BJ (cell line): ENCODE results near the gene HRH3. TPM values are rescaled to one million over a fixed set of nuclear protein-coding genes. Genes with fewer than 3 reads are reported as not detected.

Experiments used
- CTCF ChIA-PET: fragments of 350-600 bp; formaldehyde crosslinking; extraction: SDS; loops from one replicate; lab custom pipeline; 2021; ENCODE audit warnings: antibody characterized with exemption, inconsistent platforms; lab: Yijun Ruan, JAX
- POLR2A ChIA-PET: fragments of 300-600 bp; sonication (Branson Sonifier 250); formaldehyde crosslinking; extraction: SDS; loops from one replicate; lab custom pipeline; 2021; ENCODE audit warnings: antibody characterized with exemption; lab: Charles Lee
- DNase-seq: peaks from one replicate; pipeline ENCODE4 v3.0.0-alpha.2; 2011; ENCODE audit warnings: low read depth
- H3K27me3 ChIP-seq: 2 replicates; pipeline ENCODE4 v1.6.0; 2011; ENCODE audit warnings: low read length; ENCODE audit not compliant: control insufficient read depth, insufficient read depth
- H3K36me3 ChIP-seq: 2 replicates; pipeline ENCODE4 v1.5.1; 2011; ENCODE audit warnings: low read length; ENCODE audit not compliant: control insufficient read depth, insufficient read depth
- H3K4me3 ChIP-seq: 2 replicates; pipeline ENCODE4 v1.5.1; 2011; ENCODE audit warnings: low read depth, mild to moderate bottlenecking, control low read depth, low read length
- polyA plus RNA-seq: library from polyadenylated mRNA; depleted of rRNA; stranded (reverse); fragments of >200 nt; gene quantifications from 2 replicates; pipeline ENCODE4 v1.2.3, GENCODE V29; 2011
- TF ChIP-seq, protein P1 (sequence below): IDR thresholded peaks from 2 replicates; pipeline ENCODE4 v1.5.1; 2011; ENCODE audit warnings: low read depth, mild to moderate bottlenecking, control low read depth, inconsistent platforms, low read length, moderate library complexity; ENCODE audit not compliant: insufficient read depth

The HRH3 gene
- polyA plus RNA-seq, 1 experiment = not detected

GRCh38 chr20:62174021-62174804, 45.9 kb downstream of the HRH3 start:
- DNase-seq = no peak
- Histone ChIP-seq H3K36me3 (peaks cover 10% of the 10 kb centered on the region), H3K27me3 (no peaks in the 10 kb centered on the region), H3K4me3 (no peak overlapping the region)
- TF ChIP-seq, protein P1, sequence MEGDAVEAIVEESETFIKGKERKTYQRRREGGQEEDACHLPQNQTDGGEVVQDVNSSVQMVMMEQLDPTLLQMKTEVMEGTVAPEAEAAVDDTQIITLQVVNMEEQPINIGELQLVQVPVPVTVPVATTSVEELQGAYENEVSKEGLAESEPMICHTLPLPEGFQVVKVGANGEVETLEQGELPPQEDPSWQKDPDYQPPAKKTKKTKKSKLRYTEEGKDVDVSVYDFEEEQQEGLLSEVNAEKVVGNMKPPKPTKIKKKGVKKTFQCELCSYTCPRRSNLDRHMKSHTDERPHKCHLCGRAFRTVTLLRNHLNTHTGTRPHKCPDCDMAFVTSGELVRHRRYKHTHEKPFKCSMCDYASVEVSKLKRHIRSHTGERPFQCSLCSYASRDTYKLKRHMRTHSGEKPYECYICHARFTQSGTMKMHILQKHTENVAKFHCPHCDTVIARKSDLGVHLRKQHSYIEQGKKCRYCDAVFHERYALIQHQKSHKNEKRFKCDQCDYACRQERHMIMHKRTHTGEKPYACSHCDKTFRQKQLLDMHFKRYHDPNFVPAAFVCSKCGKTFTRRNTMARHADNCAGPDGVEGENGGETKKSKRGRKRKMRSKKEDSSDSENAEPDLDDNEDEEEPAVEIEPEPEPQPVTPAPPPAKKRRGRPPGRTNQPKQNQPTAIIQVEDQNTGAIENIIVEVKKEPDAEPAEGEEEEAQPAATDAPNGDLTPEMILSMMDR = no peak
- CTCF ChIA-PET = no interaction called here
- POLR2A ChIA-PET = no interaction called here

DNA sequence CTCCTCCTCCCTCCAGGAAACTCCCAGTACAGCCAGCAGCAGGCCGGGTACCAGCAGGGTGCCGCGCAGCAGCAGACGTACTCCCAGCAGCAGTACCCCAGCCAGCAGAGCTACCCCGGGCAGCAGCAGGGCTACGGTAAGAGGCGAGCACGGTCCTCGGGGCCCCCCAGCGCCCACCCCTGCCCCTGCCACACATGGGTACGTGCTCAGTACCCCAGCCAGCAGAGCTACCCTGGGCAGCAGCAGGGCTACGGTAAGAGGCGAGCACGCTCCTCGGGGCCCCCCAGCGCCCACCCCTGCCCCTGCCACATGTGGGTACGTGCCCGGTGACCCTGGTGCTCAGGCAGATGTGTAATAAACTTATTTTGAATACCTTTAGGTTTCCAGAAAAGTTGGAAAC, 47.4 kb downstream of the HRH3 start:
- ChIA-PET POLR2A (no interaction called here), CTCF (no interaction called here)
- peaks cover 6% of the 10 kb centered on the region for H3K36me3 ChIP-seq
- no peak overlapping the region for H3K4me3 ChIP-seq
- TF ChIP-seq, protein P1 = no peak
- H3K27me3 ChIP-seq = no peaks in the 10 kb centered on the region
- no peak for DNase-seq

DNA sequence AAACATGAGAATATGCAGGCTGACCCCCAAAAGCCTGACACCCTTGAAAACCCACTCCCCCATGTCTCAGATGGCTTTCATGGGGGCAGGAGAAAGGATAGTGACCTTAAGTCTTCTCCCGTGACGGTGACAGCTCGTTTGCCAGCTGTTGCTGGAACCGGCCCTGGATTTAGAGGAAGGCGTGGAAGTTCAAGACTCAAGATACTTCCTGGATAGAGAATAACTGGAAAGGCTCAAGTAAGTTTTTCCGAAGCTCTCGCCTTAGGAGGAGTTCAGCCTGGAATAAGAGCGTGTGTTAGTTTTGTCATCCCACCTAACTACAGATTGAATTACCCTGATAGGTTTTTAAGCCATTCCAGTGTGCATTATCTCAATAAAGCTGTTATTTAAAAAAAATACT, 48.8 kb downstream of the HRH3 start:
- DNase-seq = no peak
- ChIA-PET CTCF (no interaction called here), POLR2A (no interaction called here)
- no peaks in the 10 kb centered on the region for H3K27me3 ChIP-seq
- no peak overlapping the region for H3K4me3 ChIP-seq
- peaks cover 8% of the 10 kb centered on the region for H3K36me3 ChIP-seq
- TF ChIP-seq, protein P1 = no peak

- TF ChIP-seq, protein P1 = no peak
- ChIA-PET CTCF (no interaction called here), POLR2A (no interaction called here)
- Histone ChIP-seq H3K36me3 (peaks cover 13% of the 10 kb centered on the region), H3K4me3 (no peak overlapping the region), H3K27me3 (no peaks in the 10 kb centered on the region)
- no peak for DNase-seq
Measured at GRCh38 chr20:62170536-62170935, 49.5 kb downstream of the HRH3 start.

- no peak for DNase-seq
- TF ChIP-seq, protein P1 = no peak
- POLR2A ChIA-PET = no interaction called here
- H3K27me3 ChIP-seq = no peaks in the 10 kb centered on the region
- H3K4me3 ChIP-seq = no peak overlapping the region
- peaks cover 20% of the 10 kb centered on the region for H3K36me3 ChIP-seq
- CTCF ChIA-PET = no interaction called here
Measured at GRCh38 chr20:62168890-62169435, 51.1 kb downstream of the HRH3 start.
